Heart right ventricle (tissue), 16 donors: Measurements from ENCODE around the gene RIPOR1. TPM values are rescaled to one million over a fixed set of nuclear protein-coding genes. Genes with fewer than 3 reads are reported as not detected.

Experiments
- ATAC-seq, 8 donors: fragments of 200-7000 bp; cut with Tn5 transposase; one replicate each; pipeline ENCODE4 v1.9.1; 2020; ENCODE audit warnings: mild to moderate bottlenecking in 8 of 8, moderate library complexity in 8 of 8, moderate number of reproducible peaks in 1 of 8
- DNase-seq, 2 donors: peaks; one replicate each; pipeline ENCODE4 v3.0.0-alpha.2; 2020
- H3K27ac ChIP-seq, 10 donors: fragments of 200-600 bp; sonication (generic) in 2 of 10; one replicate each; pipeline versions ENCODE4 v1.5.0 to v1.8.0; 2020 to 2022; ENCODE audit warnings: mild to moderate bottlenecking in 3 of 10
- H3K27me3 ChIP-seq, 7 donors: fragments of 200-600 bp; one replicate each; pipeline ENCODE4 v1.8.0; 2021 to 2022; ENCODE audit warnings: mild to moderate bottlenecking in 2 of 7
- H3K36me3 ChIP-seq, 9 donors: fragments of 200-600 bp; sonication (generic) in 1 of 9; one replicate each; pipeline versions ENCODE4 v1.5.0 to v1.8.0; 2020 to 2022; ENCODE audit warnings: mild to moderate bottlenecking in 2 of 9
- H3K4me1 ChIP-seq, 9 donors: fragments of 200-600 bp; sonication (generic) in 1 of 9; one replicate each; pipeline versions ENCODE4 v1.5.0 to v1.8.0; 2020 to 2022; ENCODE audit warnings: mild to moderate bottlenecking in 4 of 9
- H3K4me3 ChIP-seq, 10 donors: fragments of 200-600 bp; sonication (generic) in 2 of 10; one replicate each; pipeline versions ENCODE4 v1.5.0 to v1.8.0; 2020 to 2022; ENCODE audit warnings: mild to moderate bottlenecking in 7 of 10, moderate library complexity in 2 of 10
- H3K9me3 ChIP-seq, 11 donors: fragments of 200-600 bp in 10 of 11; sonication (generic) in 2 of 11; one replicate each; pipeline versions ENCODE4 v1.5.0 to v1.8.0; 2013 to 2022; ENCODE audit warnings: mild to moderate bottlenecking in 2 of 11, control low read depth in 1 of 11, moderate library complexity in 1 of 11
- WGBS, 2 donors: extraction: QIAGEN DNeasy Blood & Tissue Kit; methylation state at CpG; one replicate each; pipeline ENCODE4 v1.1.7; 2013; ENCODE audit warnings: inconsistent platforms in 1 of 2; 5-methylcytosine and 5-hydroxymethylcytosine counted together
- intact Hi-C, 10 donors: fragments of 100-400 bp; cut with DNase I; formaldehyde crosslinking; loops; one replicate each; pipeline versions ENCODE4 v1.11.1 to v1.14.2; 2022
- polyA plus RNA-seq, 2 donors: library from polyadenylated mRNA; stranded (reverse); fragments of 200-250 nt; gene quantifications; one replicate each; pipeline ENCODE4 v1.2.3, GENCODE V29; 2013
- total RNA-seq, 10 donors: library from RNA; stranded (reverse); fragmentation: NEBNext Ultra II Directional in 3 of 10; extraction: Animal tissue kit (Norgen Biotek cat#: 25700) in 3 of 10; gene quantifications; one replicate each; pipeline versions ENCODE4 v1.2.1 to v1.2.4, GENCODE V29; 2021 to 2023
- TF ChIP-seq, protein P1 (sequence below), 9 donors: fragments of 200-600 bp; sonication (generic) in 2 of 9; IDR thresholded peaks; one replicate each; pipeline versions ENCODE4 v1.5.0 to v1.8.0; 2021 to 2022; ENCODE audit warnings: antibody characterized with exemption in 9 of 9, mild to moderate bottlenecking in 5 of 9, moderate library complexity in 1 of 9
- donor health status: Arrhythmogenic right ventricular cardiomyopathy.
- donor health status: ischemic (EF 13 %, LVEDD 7.1; RV severe dilation, severe dysfunction).
- donor health status: healthy with polysubstance abuse.
- donor health status: DM: no; HTN: yes; CAD: no.
- donor health status: DM: no; HTN: no; CAD: no.
- donor health status: ischemic (EF 25% LVEDD 6.9; RV normal size, moderate dysfunction).
- donor health status: ischemic (EF 25% LVEDD 5.7; RV mildly dilated, moderate dysfunction).
- donor health status: healthy.
- donor health status: DM: yes; HTN: yes; CAD: no.
- donor health status: Ischemic cardiomyopathy.
- donor health status: ischemic (EF 35%, LVEDD 5.7; RV mildly dilated, moderate dysfunction).
- donor health status: nonischemic (EF 11% LVEDD 7.7; RV severe dilation, severe dysfunction).
- donor health status: DM: yes; HTN: yes; CAD: no.
- donor health status: PGD.
- donor health status: ischemic (EF 29% LVEDD 5.4; RV normal size, mild dysfunction).
- donor health status: nonischemic (EF 23%, LVEDD 6.1; RV moderate dilation, normal function).

The RIPOR1 gene
- total and polyA plus RNA-seq, 12 donors, result 40.0 to 86.1 (median 69.2) TPM

DNA sequence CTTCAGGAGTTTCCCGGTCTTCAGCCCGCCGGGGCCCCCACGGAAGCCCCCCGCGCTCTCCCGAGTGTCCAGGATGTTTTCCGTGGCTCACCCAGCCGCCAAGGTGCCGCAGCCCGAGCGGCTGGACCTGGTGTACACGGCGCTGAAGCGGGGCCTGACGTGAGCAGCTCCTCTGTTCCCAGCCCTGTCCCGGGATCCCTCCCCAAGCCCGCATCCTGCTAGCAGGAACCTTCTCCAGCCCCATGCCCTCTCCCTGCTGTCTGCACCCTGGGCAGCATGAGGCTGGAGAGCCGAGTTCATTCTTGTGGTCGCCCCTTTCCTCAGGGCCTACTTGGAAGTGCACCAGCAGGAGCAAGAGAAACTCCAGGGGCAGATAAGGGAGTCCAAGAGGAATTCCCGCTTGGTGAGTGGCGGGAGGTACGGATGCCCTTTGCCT lies 10.1 kb downstream of the RIPOR1 start:
- Histone ChIP-seq H3K4me3 (peak overlapping the region; percentile 56 to 94 (median 85)), H3K9me3 (no peaks in the 10 kb centered on the region), H3K27me3 (no peaks in the 10 kb centered on the region), H3K27ac (peak overlapping the region in 9 of 10 donors; percentile 91 to 99 (median 98)), H3K36me3 (peaks cover 0 to 59% (median 44%) of the 10 kb centered on the region in 9 donors), H3K4me1 (peaks cover 15 to 95% (median 67%) of the 10 kb centered on the region in 9 donors)
- DNase-seq, result no peak
- intact Hi-C loops, result no loop called here
- TF ChIP-seq, protein P1, sequence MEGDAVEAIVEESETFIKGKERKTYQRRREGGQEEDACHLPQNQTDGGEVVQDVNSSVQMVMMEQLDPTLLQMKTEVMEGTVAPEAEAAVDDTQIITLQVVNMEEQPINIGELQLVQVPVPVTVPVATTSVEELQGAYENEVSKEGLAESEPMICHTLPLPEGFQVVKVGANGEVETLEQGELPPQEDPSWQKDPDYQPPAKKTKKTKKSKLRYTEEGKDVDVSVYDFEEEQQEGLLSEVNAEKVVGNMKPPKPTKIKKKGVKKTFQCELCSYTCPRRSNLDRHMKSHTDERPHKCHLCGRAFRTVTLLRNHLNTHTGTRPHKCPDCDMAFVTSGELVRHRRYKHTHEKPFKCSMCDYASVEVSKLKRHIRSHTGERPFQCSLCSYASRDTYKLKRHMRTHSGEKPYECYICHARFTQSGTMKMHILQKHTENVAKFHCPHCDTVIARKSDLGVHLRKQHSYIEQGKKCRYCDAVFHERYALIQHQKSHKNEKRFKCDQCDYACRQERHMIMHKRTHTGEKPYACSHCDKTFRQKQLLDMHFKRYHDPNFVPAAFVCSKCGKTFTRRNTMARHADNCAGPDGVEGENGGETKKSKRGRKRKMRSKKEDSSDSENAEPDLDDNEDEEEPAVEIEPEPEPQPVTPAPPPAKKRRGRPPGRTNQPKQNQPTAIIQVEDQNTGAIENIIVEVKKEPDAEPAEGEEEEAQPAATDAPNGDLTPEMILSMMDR (IDR thresholded peaks at IDR 0.05), result no peak
- WGBS, 2 donors, result 33 to 41% methylated on average over 23 of the region's 23 CpGs
- no peak for ATAC-seq

DNA sequence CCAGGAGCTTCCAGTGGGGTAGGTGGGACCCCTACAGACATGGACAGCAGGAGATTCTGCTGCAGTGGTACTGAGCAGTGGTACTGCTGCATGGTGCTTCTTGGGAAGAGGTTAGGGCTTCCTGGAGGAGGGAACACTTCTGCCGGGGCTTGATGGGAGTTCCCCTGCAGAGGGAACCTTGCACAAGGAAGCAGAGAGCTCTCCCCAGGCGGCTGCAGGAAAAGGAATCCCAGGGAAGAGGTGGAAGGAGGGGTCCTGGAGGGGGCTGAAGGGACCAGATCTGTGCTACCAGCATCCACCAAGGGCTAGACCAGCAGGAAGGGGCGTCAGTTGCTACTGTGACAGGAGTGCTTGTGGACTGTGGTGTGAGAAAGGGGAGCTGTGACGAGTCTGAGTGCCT lies 10.6 kb downstream of the RIPOR1 start:
- H3K9me3 ChIP-seq, result no peaks in the 10 kb centered on the region
- no peak for ATAC-seq
- peak overlapping the region in 7 of 10 donors; percentile 13 to 99 (median 95) for H3K27ac ChIP-seq
- DNase-seq, result no peak
- peaks cover 15 to 94% (median 67%) of the 10 kb centered on the region in 9 donors for H3K4me1 ChIP-seq
- TF ChIP-seq, protein P1 (IDR thresholded peaks at IDR 0.05), result no peak
- WGBS, 2 donors, result 67% methylated on average over 4 of the region's 4 CpGs
- peak overlapping the region in 7 of 10 donors; percentile 79 to 94 (median 85) for H3K4me3 ChIP-seq
- intact Hi-C loops, result no loop called here
- H3K27me3 ChIP-seq, result no peaks in the 10 kb centered on the region
- H3K36me3 ChIP-seq, result peaks cover 0 to 65% (median 48%) of the 10 kb centered on the region in 9 donors

DNA sequence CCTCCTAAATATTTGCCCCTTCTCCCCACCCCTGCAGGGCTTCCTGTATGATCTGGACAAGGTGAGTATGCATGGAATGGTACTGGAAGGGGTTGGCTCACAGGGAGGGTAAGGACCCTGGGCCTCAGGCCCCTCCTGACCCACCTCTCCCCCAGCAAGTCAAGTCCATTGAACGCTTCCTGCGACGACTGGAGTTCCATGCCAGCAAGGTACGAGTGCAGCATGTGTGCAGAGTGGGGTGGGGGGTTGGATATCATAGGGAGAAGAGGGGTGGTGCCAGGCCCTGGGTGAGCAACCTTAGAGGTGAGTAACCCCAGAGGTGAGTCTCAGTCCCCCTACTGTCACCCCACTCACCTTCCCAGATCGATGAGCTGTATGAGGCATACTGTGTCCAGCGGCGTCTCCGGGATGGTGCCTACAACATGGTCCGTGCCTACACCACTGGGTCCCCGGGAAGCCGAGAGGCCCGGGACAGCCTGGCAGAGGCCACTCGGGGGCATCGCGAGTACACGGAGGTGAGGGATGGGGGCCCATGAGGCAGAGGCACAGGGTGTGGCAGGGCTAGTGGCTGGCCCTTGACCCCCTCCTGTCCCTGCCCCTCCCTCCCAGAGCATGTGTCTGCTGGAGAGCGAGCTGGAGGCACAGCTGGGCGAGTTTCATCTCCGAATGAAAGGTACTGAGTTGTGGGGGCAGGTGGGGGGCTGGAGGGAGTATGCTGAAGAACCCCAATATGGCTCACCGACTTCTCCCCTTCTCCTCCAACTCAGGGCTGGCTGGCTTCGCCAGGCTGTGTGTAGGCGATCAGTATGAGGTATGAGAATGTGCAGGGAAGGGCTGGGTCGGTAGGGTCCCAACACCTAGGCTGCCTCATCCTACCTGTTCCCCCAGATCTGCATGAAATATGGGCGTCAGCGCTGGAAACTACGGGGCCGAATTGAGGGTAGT lies 11.3 kb downstream of the RIPOR1 start:
- intact Hi-C loops, result loop anchor here in 4 of 10 donors (10.0 kb wide), 2 partner anchors 105 to 405 kb away; partner anchors contain the start of genes CARMIL2 (in 3 of the 4) and LCAT (in 1 of the 4)
- ATAC-seq (no peak), DNase-seq (no peak)
- Histone ChIP-seq H3K4me1 (peaks cover 15 to 94% (median 64%) of the 10 kb centered on the region in 9 donors), H3K27me3 (no peaks in the 10 kb centered on the region), H3K36me3 (peaks cover 0 to 70% (median 54%) of the 10 kb centered on the region in 9 donors), H3K4me3 (peak overlapping the region in 1 of 10 donors; percentile 79), H3K9me3 (no peaks in the 10 kb centered on the region), H3K27ac (peak overlapping the region in 6 of 10 donors; percentile 13 to 99 (median 94))
- 87 to 88% methylated on average over 27 of the region's 27 CpGs for WGBS, 2 donors
- TF ChIP-seq, protein P1 (IDR thresholded peaks at IDR 0.05), result no peak

DNA sequence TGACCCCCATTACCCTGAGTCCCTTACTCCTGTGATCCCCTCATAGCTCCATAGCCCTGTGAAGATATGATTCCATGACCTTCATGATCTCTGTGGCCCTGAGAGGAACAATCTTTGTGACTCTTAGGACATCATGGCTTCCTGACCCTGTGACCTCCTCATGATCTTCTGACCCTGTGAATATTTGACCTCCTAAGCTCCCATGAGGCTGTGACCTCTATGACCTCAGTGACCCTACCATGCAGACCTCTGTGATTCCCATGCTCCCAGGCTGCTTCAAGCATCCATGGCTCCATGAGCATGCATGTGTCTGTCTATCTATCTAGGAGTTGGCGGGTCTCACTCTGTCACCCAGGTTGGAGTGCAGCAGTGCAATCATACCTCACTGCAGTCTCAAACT lies 12.1 kb downstream of the RIPOR1 start:
- DNase-seq (no peak), ATAC-seq (no peak)
- peak overlapping the region in 6 of 10 donors; percentile 16 to 97 (median 50) for H3K27ac ChIP-seq
- no peaks in the 10 kb centered on the region for H3K9me3 ChIP-seq
- TF ChIP-seq, protein P1 (IDR thresholded peaks at IDR 0.05), result no peak
- H3K4me3 ChIP-seq, result no peak overlapping the region
- intact Hi-C loops, result loop anchor here in 4 of 10 donors (10.0 kb wide), 2 partner anchors 104 to 404 kb away; partner anchors contain the start of genes CARMIL2 (in 3 of the 4) and LCAT (in 1 of the 4)
- WGBS, 2 donors, result 92 to 100% methylated on average over 1 of the region's 1 CpG
- H3K4me1 ChIP-seq, result peaks cover 15 to 95% (median 66%) of the 10 kb centered on the region in 9 donors
- peaks cover 0 to 76% (median 62%) of the 10 kb centered on the region in 9 donors for H3K36me3 ChIP-seq
- H3K27me3 ChIP-seq, result no peaks in the 10 kb centered on the region
